DMS153 (cell line): Measurements from ENCODE around the gene ENTREP3.
A peak's percentile ranks its signal among the peaks of the same experiment; 100 is the strongest.
"Not testable (repeated sequence)": the region's sequence is repeated elsewhere in the genome, so short reads cannot be mapped to it uniquely, and the experiment has no call there.

Source experiments
- DNase-seq: peaks from one replicate; lab custom pipeline; 2025; lab: John Stamatoyannopoulos, UW

Gene ENTREP3

GRCh38 chr1:155250633-155251449, 4.4 kb downstream of the ENTREP3 start:
- DNase-seq: peak; percentile 91

DNA sequence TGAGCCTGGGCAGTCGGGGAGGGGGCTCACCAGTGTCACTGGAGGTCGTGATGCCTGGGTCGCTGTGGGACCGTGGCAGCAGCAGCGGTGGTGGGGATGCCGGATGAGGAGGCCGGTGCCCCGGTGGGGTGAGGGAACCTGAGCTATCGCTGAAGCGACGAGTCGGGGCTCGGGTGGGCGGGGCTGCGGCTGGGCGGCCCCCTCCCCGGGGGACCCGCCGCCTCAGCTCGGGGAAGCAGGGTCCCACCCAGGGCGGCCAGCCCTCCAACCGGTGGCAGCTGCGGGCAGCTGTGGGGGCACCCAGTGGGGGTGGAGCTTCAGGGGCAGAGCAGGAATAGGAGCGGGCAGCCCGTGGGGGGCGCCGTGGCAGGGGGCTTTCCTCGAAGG, 5.0 kb downstream of the ENTREP3 start:
- DNase-seq: no peak

GRCh38 chr1:155247667-155248553, 7.4 kb downstream of the ENTREP3 start:
- DNase-seq: no peak

DNA sequence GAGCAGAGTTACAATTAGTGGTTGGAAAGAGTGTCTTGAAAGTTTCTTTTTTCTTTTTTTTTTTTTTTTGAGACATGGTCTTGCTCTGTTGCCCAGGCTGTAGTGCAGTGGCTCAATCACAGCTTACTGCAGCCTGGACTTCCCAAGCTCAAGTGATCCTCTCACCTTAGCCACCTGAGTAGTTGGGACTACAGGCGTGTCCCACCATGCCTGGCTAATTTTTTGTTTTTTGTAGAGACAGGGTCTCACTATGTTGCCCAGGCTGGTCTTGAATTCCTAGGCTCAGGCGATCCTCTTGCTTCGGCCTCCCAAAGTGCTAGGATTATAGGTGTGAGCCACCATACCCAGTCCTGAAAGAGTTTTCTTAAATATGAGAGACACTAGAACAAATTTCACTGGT, 8.5 kb downstream of the ENTREP3 start:
- not testable (repeated sequence) for DNase-seq

GRCh38 chr1:155245163-155245524, 10.1 kb downstream of the ENTREP3 start:
- no peak for DNase-seq

DNA sequence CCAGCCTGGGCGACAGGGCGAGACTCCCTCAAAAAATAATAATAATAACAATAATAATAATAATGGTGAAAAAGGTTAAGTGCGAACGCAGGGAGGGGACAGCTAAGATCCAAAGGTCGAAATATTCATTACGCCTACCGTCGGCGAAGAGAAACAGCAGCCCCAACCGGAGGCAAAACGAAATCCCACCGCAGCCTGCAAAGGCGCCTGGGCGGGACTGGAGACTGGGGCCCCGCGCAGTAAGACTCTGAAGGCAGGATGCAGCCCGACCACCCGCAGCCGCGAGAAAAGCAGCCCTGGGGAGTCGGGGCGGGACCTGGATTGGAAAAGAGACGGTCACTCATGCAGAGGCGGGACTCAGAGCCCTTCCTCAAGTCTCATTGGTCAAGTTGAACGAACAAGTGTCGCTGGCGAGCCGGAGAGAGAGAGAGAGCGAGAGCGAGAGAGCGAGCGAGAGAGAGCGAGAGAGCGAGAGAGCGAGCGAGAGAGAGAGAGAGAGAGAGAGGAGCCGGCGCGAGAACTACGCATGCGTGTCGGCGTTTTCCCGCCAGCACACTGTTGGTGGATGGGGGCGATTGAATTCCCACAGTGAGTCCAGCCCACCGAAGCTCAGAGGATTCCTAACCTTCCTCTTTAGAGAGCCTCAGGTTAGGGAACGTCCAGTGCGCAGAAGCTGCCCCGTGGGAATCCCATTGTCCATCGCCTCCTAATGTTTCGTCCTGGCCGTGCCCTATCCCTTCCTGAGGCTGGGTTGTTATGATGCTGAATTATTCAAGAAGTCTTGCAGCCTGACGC, 10.7 kb downstream of the ENTREP3 start:
- peak; percentile 100 for DNase-seq

- DNase-seq: no peak
Measured at GRCh38 chr1:155242805-155243358, 12.4 kb downstream of the ENTREP3 start.

GRCh38 chr1:155241841-155242264, 13.4 kb downstream of the ENTREP3 start:
- DNase-seq: no peak

- DNase-seq: peak; percentile 84
Measured at GRCh38 chr1:155241069-155241679, 14.1 kb downstream of the ENTREP3 start.

DNA sequence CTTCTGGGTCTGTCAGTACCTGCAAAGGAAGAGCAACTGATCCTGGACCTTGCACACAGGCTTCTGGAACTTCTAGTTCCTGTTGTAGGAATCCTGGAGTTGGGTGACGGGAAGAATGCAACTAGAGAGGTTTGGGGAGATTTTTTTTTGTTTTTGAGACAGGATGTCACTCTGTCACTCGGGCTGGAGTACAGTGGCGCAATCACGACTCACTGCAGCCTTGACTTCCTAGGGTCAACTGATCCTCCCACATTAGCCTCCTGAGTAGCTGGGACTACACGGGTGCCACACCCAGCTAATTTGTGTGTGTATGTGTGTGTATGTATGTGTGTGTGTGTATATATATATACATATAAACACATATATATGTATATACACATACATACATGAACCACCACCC, 18.8 kb downstream of the ENTREP3 start:
- no peak for DNase-seq

- not testable (repeated sequence) for DNase-seq
Measured at GRCh38 chr1:155235375-155235774, 19.9 kb downstream of the ENTREP3 start.

DNA sequence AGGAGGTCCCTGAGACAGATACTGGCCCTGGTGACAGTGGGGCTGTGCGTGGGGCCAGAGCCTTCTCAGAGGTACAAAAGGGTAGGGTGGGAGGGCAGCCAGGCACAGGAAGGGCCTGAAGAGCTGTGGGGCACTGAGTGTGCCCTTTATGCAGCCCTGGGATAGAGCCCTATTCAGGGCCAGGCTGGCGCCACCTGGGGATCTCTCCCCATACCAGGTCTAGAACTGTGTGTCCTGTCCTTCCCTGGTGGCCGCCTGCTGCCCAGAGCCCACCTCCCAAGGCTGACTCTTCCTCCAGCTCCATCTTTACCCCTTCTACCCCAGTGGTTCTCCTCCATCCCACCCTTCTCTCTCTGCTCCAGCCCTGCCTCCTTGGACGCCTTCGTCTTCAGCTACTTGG, 21.8 kb downstream of the ENTREP3 start:
- not testable (repeated sequence) for DNase-seq

- DNase-seq: not testable (repeated sequence)
Measured at GRCh38 chr1:155232001-155232978, 23.0 kb downstream of the ENTREP3 start.

- DNase-seq: not testable (repeated sequence)
Measured at GRCh38 chr1:155231302-155231701, 24.0 kb downstream of the ENTREP3 start.

DNA sequence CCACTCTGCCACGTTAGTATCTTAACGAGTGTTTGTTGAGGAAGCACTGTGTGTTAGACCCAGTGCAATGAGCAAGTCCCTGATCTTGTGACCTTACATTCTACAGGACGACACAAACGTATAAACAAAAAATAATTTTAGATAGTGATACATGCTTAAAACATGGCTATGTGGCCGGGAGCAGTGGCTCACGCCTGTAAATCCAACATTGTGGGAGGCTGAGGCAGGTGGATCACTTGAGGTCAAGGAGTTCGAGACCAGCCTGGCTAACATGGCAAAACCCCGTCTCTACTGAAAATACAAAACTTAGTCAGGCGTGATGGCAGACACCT, 27.2 kb downstream of the ENTREP3 start:
- no peak for DNase-seq

DNA sequence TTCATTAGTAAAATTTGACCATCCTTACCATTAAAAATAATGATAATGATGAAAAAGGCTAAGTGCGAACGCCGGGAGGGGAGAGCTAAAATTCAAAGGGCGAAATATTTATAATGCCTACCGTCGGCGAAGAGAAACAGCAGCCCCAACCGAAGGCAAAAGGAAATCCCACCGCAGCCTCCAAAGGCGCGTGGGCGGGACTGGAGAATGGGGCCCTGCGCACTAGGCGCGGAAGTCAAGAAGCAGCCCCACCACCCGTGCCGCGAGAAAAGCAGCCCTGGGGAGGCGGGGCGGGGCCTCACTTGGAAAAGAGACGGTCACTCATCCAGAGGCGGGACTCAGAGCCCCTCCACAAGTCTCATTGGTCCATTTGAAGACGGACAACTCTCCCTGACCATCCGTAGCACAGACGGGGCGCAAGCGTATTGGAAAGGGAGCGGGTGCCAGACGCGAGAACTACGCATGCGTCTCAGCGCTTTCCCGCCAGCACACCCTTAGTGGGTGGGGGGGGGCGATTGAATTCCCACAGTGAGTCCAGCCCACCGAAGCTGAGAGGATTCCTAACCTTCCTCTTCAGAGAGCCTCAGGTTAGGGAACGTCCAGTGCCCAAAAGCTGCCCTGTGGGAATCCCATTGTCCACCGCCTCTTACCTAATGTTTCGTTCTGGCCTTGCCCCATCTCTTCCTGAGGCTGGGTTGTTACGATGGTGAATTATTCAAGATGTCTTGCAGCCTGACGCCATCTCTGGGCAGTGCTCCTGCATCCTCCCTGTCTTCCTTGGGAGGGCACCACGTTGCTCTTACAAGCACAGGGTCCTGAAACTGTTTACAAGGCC, 27.8 kb downstream of the ENTREP3 start:
- DNase-seq: peak; percentile 100

GRCh38 chr1:155226910-155227260, 28.4 kb downstream of the ENTREP3 start:
- DNase-seq: peak; percentile 57

- DNase-seq: peak; percentile 74
Measured at GRCh38 chr1:155226188-155226909, 28.9 kb downstream of the ENTREP3 start.

- DNase-seq: not testable (repeated sequence)
Measured at GRCh38 chr1:155225404-155225759, 29.9 kb downstream of the ENTREP3 start.
